GM19467 (cell line): ENCODE results near the gene DAPK1.

Experiments used
- ATAC-seq: cut with Tn5 transposase; IDR thresholded peaks from one replicate; pipeline ENCODE4 v1.9.1; 2021; ENCODE audit warnings: mild to moderate bottlenecking, moderate library complexity; ENCODE audit not compliant: unreplicated experiment

Gene DAPK1

DNA sequence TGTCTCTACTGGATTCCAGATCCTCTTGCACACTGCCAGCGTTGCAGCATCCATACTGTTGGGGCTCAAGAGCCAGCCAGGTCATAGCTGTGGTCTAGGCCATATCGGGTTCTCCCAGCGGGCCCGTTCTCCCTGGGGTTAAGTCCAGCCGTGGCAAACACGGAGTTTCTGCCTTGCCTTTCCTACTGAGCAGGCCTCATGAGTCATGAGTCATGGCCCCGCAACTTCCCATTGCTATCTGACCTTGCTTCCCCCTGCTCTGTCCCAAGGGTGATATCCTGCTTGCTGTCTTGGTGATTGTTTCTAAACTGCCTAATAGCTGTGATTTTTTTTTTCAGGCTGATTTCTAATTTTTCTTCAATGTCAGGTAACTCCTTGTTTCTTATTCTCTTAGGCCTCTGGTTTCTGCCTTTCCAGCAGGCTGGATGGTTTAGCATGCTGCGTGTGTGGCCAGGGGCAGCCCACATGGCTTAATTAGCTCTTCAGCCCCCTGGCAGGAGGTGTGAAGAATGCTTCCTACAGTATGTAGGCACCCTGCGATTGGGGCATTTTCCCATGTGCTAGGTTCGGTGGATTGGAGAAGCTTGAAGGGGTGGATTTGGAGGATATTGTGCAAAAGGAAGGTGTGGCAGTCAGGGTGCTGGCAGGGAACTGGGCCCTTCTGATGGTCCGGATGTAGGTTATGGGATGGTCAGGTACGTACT is 18.7 kb downstream of the DAPK1 start:
- ATAC-seq, result no peak

DNA sequence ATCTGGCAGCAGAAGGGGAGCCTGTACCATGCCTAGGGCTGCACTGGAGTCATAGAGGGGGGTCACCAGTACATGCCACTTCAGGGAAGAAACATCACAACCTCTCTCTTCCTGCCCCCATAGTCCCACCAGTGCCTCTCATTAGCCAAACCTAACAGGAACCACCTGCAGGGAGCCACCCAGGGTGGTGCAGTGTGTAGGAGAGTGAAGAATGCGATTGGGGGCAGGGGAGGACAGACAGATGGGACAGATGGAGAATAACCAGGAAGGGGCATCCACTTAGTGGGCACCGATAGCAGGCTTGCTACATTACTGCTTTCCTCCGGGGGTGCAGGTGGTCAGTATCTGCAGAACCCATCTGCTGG is 19.2 kb downstream of the DAPK1 start:
- ATAC-seq, result no peak

DNA sequence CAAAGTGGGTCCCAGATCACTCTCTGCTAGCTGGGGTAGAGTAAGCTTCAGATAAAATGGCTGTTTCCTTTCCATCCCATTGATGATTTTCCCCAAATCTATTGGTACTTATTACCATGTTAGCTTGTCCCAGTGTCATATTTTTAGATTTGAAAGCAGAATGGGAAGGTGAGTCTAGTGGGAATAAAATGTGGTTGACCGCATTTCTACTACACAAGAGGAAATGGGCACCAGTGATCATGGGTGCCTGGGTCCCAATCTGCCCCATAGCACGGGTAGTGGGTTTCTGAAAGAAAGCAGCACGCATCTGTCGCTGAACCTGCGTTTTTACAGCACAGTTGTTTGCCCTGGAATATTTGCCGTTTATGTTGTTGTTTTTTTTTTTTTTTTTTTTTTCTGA is 20.1 kb downstream of the DAPK1 start:
- ATAC-seq, result no peak

DNA sequence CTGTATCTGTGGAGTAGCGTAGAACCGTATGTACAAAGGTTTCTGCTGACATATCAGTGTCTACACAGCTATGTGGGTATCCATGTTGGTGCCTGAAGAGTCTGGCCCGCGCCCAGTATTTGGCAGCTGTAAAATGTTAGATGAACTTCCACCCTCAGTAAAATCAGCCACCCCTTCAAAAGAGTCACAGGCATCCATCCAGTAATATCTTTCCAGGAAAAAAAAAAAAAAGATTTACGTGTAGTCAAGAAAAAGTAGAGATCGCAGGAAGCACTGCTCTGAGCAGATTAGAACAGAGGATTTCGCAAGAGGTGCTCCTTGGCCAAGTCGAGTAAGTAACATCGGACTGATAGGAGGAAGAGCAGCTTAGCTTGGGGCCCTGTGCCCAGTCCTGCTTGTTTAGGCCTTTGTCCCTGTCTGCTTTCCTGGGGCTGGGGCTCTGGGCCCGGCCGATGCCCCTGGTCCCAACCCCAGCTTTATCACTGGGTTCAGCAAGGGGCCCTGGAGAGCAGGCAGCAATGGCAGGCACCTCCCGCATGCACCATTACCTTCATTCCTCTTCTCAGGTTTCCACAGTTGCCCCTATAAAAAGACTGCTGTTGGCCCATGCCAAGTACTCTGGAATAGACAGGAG is 21.2 kb downstream of the DAPK1 start:
- ATAC-seq, result no peak

DNA sequence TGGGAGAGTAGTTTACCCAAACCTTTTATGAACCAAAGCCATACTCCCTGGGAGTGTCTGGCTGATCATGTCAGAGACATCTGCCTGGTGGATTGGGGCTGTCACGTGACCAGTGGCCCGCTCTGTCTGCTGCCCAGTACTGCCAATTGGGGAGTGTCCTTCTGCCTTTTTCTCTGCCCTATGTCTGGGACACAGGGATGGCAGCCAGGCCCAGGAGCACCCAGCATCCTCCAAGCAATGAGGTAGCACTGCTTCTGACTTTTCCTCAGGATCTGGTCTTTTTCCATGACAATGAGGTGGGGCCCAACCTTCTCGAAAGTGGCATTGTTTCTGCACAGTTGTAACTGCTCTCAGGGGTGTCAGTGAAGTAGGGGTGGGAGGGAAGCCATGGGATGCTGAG is 21.8 kb downstream of the DAPK1 start:
- no peak for ATAC-seq

DNA sequence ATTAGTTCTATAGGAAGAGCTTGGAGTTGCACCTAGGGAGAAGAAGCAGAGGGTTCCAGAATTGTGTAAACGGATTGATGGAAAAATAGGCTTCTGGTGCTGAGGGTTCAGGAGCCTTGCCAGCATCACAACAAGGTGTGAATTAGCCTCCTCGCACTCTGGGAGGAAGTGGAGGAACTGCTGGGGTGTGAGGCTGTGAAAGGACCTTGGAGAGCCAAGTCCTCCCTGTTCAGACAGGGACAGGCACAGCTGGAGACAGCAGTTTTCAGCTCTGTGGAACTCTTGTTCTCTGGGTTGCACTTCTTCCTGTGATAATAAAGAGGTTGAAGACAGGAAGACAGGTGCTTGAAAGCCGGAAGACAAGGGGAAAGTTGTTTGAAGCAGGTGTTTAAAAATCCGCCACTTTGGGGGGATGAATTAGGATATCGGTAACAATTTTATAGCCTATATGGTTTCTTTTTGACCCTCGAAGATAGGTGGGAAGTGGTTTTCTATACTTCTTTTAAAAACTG is 22.6 kb downstream of the DAPK1 start:
- no peak for ATAC-seq

DNA sequence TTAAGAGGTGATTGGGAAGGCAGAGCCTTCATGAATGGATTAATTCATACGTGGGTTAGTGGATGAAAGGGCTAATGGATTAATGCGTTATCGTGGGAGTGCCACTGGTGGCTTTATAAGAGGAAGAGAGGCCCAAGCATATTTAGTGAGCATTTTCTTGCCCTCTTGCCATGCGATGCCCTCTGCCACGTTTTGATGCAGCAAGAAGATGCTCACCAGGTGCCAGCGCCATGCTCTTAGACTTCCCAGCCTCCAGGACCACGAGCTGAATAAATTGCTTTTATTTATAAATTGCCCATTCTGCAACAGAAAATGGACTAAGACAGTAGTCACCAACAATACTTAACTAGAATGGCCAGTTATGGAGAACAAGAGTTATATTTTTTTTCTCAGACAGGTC is 24.2 kb downstream of the DAPK1 start:
- no peak for ATAC-seq

DNA sequence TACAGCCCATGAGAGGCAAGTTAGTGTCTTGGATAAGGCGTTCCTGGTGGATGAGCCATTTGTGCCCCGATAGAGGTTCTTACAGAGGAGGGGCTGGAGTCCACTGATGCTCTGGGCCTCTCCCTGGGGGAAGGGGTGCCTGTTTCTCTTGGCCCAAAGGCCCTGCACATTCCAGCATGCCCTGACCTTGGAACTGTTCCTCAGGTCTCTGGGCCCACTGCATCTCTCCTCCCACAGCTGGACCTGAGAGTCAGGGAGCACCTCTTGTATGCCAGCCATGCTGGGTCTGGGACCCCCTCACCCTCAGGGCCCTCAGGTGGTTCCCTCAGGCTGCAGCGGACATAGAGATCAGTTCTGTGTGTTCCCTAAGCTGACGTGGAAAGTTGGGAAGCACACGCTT is 26.4 kb downstream of the DAPK1 start:
- ATAC-seq, result no peak

DNA sequence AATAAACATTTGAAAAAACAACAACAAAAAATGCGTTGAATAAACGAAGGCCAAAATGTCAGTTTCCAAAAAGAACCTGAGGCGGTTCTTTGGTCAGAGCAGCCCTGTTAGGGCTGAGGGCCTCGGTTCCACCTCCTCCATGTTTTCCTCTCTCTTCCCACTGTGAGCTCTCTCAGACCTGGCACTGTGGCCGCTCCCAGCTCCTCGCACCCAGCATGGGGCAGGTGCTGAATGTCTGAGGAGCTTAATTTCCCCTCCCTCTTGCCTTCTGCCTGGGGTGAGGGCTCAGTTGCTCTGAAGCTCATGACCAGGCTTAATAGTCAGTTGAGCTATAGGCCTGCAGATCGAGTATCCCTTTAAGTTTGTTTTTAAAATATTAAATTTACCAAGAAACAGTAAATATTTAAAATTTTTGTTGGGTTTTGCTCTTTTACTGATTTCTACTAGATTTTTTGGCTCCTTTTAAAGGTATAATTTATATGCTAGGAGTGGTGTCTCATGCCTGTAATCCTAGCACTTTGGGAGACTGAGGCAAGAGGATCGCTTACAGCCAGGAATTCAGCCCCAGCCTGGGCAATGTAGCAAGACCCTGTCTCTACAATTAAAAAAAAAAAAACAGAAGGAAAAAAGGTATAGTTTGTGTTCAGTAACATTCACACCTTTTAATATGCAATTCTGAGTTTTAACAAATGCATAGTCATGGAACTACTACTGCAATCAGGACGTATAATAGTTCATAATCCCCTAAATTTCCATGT is 28.1 kb downstream of the DAPK1 start:
- no peak for ATAC-seq

DNA sequence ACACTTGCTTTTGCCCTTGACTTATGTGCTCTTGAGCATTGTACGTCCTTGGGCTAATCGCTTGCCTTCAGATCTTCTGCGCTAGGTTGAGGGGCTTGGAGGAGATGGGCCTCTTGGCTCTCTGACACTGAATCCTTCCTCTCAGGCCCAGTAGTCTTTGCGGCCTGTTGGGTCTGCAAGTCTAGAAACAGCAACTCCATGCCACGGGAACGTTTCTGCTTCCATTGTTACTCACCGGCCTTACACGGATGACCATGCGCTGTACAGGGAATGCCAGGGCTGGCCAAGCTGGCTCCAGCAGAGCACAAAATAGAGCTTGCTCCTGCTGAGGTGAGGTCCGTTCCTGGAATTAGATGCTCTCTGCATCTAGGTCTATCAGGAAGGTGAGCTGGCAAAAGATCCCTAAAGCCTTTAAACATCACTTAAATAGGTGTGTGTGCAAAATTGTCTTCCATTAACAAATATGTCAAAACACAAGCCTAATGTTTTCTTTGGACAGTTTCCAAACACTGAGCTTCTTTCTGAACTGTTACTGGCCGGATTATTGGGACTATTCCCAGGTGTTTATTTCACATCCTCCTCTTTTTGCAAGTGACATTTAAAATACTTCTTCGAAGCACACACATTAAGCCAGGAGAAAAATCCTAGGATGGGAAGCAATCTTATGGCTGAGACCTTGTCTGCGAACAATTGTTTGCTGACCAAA is 29.7 kb downstream of the DAPK1 start:
- no peak for ATAC-seq

DNA sequence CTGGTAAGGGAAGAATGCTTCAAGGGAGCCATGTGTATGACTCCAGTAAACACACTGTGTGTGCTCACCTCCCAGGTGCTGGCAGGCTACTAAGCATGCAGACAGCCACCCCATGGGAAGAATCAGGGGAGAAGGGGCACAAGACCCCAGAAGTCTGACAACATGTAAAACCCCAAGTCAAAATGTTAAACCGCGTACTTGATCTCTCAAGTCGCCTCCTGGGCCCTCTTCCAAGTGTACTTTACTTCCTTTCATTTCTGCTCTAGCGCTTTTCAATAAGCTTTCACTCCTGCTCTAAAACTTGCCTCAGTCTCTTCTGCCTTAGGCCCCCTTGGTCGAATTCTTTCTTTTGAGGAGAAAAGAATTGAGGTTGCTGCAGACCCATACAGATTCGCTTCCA is 31.3 kb downstream of the DAPK1 start:
- ATAC-seq, result no peak

DNA sequence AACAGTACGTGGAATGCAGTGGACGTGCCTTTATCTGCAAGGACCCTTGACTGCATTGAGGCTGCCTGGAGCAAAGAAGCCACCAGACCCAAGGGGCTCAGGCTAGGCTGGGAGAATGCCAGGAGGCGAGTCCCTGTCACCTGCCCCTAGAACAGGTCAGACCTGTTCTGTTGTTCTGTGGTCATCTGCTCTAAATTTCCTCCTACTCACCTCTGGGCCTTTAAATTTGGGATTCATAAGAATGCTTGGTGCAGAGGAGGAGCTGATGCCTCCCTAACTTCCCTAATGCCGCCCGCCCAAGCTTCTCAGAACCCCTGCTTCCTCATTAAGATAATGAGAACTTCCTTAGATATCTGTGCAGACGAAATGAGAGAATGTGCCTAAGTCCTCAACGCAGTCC is 32.0 kb downstream of the DAPK1 start:
- no peak for ATAC-seq

DNA sequence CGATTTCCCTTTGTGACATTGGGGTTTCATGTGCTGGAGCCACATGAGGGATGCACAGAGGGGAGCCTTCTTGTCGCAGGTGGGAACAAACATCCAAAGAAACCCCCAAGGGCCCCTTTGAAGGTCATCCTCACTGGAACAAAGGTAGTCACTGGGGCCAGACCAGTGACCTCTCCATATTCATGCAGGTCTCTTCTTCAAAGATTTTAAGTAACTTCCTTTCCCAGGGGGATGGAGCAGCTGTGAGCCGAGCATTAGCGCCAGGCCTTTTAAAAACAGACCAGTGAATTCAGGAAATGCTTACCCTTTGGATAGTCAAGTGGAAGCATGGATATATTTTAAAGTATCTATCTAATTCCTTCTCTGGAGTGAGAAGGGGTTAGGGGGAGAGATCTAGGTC is 33.0 kb downstream of the DAPK1 start:
- ATAC-seq, result no peak

DNA sequence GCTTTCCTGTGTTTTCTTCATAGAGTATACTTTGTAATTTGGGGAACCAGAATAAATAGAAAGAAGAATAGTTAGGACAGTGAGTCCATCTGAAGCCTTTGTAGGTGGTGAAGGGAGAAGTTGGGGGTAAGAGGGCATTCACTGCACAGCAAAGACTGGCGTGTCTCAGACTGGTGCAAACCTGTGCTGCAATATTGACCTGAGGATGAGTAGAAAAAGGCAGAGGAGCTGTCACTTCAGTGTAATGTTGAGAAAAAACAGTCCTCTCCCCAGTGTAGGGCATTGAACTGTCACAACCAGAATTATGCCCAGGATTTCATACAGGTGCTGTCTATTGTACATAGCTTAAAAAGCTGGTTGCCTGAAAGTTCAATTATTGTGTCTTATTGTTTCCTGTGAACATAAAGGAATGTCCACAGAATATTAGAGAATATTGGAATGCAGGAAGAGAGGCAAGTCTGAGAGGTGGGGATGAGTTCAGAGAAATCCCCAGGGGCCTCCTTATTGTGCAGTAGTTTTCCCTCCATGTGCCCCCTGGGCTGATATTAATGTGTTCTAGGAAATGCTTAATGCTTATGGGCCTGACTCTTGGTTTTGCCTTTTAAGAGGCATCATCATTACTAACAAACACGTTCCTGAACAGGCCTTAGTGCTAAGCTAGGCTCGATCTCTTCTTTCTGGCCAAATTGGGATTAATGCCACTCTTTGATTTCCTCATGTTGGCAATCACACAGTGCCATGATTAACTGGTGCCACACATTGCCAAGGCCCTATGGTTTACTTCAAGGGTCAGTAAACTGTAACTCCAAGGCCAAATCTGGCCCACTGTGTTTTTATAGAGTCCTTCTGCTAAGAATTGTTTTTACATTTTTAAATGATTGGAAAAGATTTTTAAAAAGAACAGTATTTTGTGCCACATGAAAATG is 34.0 kb downstream of the DAPK1 start:
- ATAC-seq, result no peak

DNA sequence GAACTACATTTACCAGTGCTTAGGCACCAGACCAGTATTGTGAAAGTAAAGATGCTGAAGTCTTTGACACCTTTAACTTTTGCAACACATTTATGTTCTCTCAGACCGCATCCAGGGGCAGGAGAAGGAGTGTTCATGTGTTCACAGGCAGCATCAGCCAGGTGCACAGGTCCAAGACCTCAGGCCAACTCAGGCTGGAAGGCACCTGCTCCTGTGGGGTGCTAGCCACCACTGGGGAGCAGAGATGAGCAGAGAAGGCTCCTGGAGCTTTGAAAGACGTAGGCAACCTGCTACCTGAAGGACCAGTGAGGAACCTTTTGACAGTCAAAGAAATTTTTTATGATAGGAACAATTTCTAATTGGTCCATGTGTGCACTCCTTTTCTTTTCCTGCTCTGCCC is 35.6 kb downstream of the DAPK1 start:
- ATAC-seq, result no peak

DNA sequence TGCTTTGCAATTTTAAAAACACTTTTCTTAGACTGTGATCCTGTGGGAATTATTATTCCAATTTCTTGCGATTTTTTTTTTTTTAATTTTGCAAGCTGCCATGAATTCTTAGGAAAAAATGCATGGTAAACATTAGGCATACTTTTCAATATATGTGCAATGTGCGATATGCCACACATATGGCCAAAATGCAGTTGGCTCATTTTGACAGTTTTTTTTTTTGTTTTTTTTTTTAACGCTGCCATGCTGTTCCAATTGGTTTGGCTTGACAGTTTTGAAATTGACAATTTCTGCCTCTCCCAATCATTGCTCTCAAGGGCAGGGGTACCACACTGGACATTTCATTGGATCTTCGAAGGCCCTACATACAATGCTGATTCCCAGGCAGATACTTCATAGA is 36.4 kb downstream of the DAPK1 start:
- no peak for ATAC-seq

DNA sequence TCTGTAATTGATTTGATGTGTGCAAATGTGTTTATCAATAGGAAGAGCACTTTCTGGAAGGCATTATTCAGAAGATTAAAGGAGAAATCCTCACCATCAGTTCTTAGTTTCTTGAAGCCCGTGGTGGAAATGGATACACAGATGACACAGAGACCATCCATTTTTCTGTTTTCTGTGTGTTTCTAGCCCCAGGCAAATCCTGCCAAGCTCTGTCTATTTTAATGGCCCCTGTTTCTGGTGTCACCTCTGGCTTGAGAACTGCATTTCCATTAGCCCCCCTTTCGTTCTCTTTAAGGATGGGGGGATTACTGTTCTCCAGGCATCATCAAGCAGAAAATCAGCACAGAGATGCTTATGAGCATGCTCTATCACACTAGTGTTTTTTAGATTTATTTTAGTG is 37.3 kb downstream of the DAPK1 start:
- ATAC-seq, result no peak

DNA sequence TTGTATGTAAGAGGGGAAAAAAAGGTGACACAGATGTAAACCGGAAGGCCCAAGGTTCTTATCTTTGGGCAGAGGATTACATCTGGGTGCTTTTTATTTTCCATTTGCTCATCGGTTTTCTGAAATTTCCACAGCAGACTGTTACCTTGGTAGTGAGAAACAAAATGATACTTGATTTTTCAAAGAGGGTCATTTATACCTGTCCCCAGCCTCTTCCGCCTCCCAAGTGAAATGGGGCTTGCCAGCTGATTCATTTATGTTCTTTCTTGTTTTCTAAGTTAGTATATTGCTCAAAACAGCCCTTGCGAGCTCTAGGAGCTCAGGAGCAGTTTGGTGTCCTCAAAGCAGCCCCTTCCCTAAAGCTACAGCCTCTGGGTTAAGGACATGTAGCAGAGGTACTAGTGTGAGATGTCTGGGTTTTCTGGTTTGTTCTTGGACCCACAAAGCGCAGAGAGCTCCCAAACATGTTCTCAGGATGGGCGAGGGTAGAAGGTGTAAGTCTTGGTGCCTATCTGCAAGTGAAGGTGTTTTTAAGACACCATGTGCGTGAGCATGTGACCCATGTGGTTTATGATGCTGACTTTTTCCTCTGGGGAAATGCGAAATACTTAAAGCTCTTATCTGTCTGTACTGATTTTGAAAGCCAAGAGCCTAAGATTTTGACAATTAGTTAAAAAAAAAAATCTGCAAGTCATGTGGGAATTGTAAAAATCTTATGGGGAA is 38.3 kb downstream of the DAPK1 start:
- ATAC-seq, result no peak

DNA sequence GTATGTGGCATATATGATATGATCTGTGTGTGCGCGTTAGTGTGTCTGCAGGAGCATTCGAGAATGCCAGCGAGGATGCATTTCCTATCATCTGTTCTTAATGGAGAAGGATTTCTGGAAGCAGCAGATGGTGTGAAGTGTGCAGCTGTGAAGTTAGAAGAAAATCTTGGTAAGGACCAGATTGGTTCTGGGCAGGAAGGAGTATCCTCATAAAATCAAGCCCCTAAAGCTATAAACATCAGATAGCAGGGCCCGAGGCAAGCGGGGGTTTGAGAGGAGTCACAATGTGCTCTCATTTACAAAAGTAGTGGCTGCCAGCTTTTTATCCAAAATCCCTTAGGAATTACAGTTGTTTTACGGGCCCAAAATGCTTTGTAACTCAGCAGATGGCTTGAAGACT is 40.0 kb downstream of the DAPK1 start:
- no peak for ATAC-seq
